Measurements from ENCODE around the gene KLF1.

- TF ChIP-seq POLR2AphosphoS2 (IDR thresholded peaks at IDR 0.05; ENCODE audit: low read depth, low read length): no peak
- no peak for TF ChIP-seq POLR2AphosphoS5 (IDR thresholded peaks at IDR 0.05; ENCODE audit: low read length)
- TF ChIP-seq NR2C2 (IDR thresholded peaks at IDR 0.05; ENCODE audit: borderline replicate concordance, control insufficient read depth, insufficient read length, low read depth): no peak
- TF ChIP-seq BMI1 (IDR thresholded peaks at IDR 0.05; ENCODE audit: borderline replicate concordance): no peak
- TF ChIP-seq, protein P1, sequence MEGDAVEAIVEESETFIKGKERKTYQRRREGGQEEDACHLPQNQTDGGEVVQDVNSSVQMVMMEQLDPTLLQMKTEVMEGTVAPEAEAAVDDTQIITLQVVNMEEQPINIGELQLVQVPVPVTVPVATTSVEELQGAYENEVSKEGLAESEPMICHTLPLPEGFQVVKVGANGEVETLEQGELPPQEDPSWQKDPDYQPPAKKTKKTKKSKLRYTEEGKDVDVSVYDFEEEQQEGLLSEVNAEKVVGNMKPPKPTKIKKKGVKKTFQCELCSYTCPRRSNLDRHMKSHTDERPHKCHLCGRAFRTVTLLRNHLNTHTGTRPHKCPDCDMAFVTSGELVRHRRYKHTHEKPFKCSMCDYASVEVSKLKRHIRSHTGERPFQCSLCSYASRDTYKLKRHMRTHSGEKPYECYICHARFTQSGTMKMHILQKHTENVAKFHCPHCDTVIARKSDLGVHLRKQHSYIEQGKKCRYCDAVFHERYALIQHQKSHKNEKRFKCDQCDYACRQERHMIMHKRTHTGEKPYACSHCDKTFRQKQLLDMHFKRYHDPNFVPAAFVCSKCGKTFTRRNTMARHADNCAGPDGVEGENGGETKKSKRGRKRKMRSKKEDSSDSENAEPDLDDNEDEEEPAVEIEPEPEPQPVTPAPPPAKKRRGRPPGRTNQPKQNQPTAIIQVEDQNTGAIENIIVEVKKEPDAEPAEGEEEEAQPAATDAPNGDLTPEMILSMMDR (IDR thresholded peaks at IDR 0.05 in 2 of 3, conservative IDR thresholded peaks at IDR 0.05 in 1 of 3; ENCODE audit: control insufficient read depth in 2 of 3, extremely low read depth in 1 of 3, insufficient read depth in 1 of 3, low read depth in 3 of 3, low read length in 3 of 3): no peak
- TF ChIP-seq EP300 (IDR thresholded peaks at IDR 0.05; ENCODE audit: borderline replicate concordance in 1 of 2, control insufficient read depth in 1 of 2, low read depth in 2 of 2, low read length in 2 of 2): no peak
These were observed 20.4 kb downstream of the KLF1 start for GRCh38 chr19:12866416-12867119.
